HG02870 (cell line): Measurements from ENCODE around the gene CTXN3.
"Not testable (repeated sequence)": the region's sequence is repeated elsewhere in the genome, so short reads cannot be mapped to it uniquely, and the experiment has no call there.

ENCODE experiments used
- ATAC-seq: cut with Tn5 transposase; IDR thresholded peaks from one replicate; pipeline ENCODE4 v1.9.1; 2021; ENCODE audit warnings: mild to moderate bottlenecking, moderate library complexity; ENCODE audit not compliant: unreplicated experiment

The CTXN3 gene

GRCh38 chr5:127650022-127650421, 1.1 kb downstream of the CTXN3 start:
- ATAC-seq: no peak

DNA sequence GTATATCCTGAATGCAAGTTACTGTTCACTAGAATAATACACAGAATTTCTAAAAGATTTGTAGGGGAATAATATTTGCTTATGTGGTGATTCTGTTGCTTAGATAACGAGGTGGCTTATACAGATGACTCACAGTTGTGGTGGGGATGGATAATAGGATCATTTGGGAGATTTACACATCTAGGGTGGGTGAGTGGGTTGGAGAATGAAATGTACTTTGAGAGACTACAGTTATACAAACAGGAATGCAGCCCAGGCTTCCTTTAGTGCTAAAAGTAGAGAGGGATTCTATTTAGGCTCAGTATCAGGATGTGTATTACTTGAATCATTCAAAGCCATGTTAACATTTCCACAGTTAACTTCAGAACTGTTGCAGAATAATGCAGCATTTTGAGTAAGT, 1.8 kb downstream of the CTXN3 start:
- ATAC-seq: no peak

DNA sequence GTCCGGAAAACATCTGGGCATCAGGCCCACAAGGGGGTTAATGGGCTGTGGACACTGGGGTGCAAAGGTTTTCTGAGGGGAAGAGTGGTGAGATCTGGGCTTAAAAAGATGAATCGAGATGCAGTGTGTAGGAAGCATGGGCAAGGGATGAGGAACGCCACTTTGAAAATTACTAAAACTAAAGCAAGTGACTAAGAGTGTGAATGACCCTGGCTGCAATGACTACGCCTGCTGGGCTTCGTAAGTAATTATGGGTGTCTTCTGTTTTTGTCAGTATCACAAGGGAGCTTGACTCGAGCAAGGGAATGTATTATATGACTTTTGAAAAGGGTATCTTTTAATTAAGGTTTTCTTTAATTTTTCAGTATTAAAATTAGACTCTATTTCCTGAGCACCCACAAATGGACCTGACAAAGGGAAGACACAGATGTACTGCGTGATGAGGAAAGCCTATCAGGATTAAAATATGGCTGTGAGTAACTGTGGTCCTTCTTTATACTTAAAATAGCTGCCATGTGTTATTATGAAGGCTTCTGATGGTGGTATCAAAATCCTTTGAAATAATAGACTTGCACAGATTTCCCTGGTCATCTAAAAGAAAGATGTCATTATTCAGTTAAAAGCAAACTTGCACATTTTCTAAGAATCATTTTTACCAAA, 4.2 kb downstream of the CTXN3 start:
- peak; percentile 82 for ATAC-seq

GRCh38 chr5:127656825-127657224, 7.9 kb downstream of the CTXN3 start:
- ATAC-seq: no peak

- ATAC-seq: no peak
Measured at GRCh38 chr5:127660047-127660733, 11.3 kb downstream of the CTXN3 start.

GRCh38 chr5:127664093-127664492, 15.2 kb downstream of the CTXN3 start:
- no peak for ATAC-seq

- no peak for ATAC-seq
Measured at GRCh38 chr5:127665641-127666040, 16.8 kb downstream of the CTXN3 start.

DNA sequence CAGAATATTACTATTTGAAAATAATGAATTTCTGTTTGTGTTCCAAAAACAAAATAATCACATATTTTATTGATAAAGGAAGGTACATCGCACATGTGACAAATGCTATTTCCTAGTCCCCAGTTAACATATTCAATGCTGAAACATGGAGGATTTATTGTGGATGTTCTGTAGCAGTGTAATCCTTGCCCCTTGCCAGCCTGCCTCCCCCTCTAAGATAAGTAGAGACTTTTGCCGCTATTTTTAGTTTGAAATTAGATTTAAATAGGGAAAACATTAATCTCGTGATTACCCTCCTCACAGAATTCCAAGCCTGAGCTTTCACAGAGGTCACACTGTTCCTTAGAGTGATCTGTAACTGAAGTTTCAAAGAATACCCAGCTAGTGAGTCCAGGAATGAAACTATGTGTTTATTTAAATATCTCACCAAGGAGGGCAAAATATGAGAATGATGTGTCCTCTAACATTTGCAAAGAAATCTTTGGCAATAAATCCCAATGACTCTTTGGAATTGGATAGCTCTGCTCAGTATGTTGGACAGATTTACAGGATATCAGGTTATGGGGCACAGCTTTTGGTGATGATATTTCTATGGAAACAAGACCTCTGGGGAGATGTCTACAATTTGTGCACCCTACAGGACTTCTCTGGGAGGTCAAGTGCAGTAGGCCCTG, 17.3 kb downstream of the CTXN3 start:
- no peak for ATAC-seq

GRCh38 chr5:127667926-127668325, 19.0 kb downstream of the CTXN3 start:
- ATAC-seq: no peak

DNA sequence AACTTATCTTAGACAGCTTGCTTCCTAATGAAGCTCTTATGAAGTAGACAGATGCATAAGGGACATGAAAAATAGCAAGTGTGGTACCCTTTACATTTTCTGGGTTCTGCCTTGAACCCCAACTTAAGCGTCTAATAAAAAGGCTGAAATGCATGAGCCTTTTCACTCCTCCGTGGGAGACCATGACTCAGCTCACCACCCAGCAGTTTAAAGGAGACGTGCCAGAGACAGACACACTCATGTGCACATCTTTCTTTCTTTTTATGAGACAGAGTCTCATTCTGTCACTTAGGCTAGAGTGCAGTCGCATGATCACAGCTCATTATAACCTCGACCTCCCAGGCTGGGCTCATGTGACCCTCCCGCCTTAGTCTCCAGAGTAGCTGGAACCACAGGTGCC, 22.3 kb downstream of the CTXN3 start:
- no peak for ATAC-seq

DNA sequence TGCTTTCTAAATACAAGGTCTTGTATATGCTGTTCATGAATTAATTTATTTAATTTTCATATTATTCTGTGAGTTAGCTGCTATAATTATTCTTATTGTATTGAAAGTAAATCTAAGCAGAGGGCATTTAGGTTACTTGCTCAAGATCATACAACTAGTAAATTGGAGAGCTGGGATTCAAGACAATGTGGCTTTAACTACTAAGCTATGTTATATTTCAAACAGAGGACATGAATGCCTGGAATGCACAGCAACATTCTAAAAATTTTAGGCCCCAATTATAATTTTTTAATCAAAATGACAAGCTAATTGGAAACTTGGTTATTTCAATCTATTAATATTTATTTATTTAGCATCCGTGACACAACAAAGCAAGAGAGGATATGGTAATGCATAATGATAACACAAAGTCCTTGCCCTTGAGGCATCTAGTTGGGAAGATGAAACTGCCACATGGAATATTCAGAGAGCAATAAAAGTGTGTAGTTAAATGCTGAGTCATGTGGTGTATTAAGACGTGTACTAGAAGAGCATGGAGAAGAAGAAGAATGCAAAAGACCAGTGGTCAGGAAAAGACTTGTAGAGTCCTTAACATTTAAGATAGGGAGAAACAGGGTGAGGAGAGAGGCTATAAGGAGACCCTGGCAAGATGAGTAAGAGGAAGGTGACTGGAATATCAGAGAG, 24.4 kb downstream of the CTXN3 start:
- ATAC-seq: no peak

DNA sequence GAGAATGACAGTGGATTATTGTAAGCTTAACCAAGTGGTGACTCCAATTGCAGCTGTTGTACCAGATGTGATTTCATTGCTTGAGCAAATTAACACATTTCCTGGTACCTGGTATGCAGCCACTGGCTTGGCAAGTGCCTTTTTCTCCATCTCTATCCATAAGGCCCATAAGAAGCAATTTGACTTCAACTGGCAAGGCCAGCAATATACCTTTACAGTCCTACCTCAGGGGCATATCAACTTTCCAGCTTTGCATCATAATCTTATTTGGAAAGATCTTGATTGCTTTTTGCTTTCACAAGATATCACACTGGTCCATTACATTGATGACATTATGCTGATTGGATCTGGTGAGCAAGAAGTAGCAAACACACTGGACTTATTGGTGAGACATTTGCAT, 28.1 kb downstream of the CTXN3 start:
- not testable (repeated sequence) for ATAC-seq

- not testable (repeated sequence) for ATAC-seq
Measured at GRCh38 chr5:127679691-127680330, 30.9 kb downstream of the CTXN3 start.

DNA sequence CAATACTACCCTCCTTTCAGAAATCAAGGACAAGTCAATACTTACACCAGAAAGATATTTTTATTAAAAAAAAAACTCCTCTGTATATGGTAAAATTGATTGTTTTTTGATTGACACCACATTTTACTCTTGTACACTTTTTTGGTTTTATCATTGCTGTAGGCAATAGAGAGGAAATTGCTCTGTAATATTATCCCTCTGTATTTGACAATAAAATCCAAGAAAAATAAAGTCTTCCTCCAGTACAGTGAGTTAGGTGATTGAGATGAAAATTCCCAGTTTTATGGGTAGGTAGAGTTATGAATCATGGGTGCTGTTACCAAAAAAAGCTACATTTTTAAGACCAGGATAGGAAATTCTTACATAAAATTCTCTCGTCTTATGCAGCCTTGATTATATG, 31.7 kb downstream of the CTXN3 start:
- ATAC-seq: no peak

GRCh38 chr5:127683008-127683407, 34.1 kb downstream of the CTXN3 start:
- no peak for ATAC-seq

DNA sequence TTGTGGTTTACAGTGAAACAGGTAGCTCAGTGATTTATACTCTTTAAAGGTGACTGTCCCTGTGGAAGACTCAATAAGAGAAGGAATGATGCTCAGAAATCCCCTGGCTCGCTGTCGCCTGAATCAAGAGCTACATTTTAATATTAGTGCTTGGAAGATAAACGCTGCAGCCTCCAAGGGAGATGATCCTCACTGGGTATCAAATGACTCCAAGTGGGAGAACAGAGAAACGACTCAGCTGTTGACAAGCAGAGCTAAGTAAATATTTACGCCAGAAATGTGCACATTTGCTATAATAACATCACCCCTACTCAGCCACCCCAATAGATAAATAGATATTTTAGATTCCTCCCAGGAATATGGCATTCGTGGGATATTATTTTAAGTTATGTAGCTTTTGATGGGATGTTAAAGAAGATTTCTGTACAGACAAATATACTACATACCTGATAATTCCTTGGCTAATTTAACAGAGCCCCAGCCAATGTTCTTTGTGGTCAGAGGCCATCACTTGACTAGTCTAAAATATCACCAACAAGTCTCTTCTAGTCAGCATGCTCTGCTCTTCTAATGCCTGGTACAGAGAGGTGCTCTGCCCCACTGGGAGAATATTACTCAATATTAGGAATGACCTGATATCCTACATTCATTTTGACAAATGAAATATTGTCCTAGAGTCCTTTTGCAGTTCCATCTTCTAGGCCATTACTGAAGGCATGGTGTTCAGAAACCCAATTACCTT, 36.0 kb downstream of the CTXN3 start:
- no peak for ATAC-seq

- ATAC-seq: no peak
Measured at GRCh38 chr5:127685662-127686061, 36.8 kb downstream of the CTXN3 start.

GRCh38 chr5:127686424-127686823, 37.5 kb downstream of the CTXN3 start:
- ATAC-seq: no peak

DNA sequence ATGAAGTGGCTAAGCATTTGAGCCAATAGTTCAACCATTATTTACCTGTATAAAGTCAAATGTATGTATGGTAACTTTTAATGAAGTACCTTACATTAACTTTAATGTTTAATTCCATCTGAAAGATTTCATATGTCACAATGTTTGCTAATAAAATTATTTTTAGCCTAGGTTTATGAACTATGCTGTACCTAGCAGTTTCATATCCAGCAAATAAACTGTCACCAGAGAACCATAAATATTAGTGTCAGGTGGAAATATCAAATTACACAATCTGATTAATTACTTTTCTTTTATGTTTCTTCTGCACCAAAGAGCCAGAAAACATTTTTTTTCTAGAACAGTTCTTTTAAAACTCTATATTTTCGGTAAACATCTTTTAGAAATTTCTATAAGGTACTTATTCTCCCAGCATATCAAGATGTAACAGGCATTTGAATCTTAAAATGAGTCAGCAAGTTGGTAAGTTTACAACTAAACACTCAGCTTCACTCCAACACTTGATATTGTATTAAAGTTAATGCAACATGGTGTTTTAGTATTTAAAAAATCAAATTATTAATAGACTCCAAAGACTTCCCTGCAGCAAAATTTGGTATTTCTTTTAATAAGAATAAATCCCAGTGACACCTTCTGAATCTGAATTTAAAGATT, 45.8 kb downstream of the CTXN3 start:
- ATAC-seq: no peak

- no peak for ATAC-seq
Measured at GRCh38 chr5:127695346-127695745, 46.5 kb downstream of the CTXN3 start.
